Trophoblast cell (in vitro differentiated cells and primary cell): ENCODE results near the gene ZSCAN21.

Experiments used
- DNase-seq, 2 donors: peaks; one replicate each; pipeline ENCODE4 v3.0.0-alpha.2; 2016
- H2AFZ ChIP-seq: 2 replicates; pipeline ENCODE4 v1.6.1; 2013; ENCODE audit warnings: low read length, moderate library complexity, mild to moderate bottlenecking; ENCODE audit not compliant: insufficient read depth, poor library complexity
- H2AK5ac ChIP-seq: 2 replicates; pipeline ENCODE4 v1.6.1; 2013; ENCODE audit warnings: mild to moderate bottlenecking, low read length
- H2BK120ac ChIP-seq: 2 replicates; pipeline ENCODE4 v1.6.1; 2013; ENCODE audit warnings: low read length, mild to moderate bottlenecking, moderate library complexity; ENCODE audit not compliant: insufficient read depth, poor library complexity
- H2BK12ac ChIP-seq: 2 replicates; pipeline ENCODE4 v1.6.1; 2013; ENCODE audit warnings: mild to moderate bottlenecking, low read length, moderate library complexity
- H2BK5ac ChIP-seq: 2 replicates; pipeline ENCODE4 v1.6.1; 2013; ENCODE audit warnings: low read length, low read depth, moderate library complexity, mild to moderate bottlenecking; ENCODE audit not compliant: poor library complexity
- H3K14ac ChIP-seq: 2 replicates; pipeline ENCODE4 v1.6.1; 2013; ENCODE audit warnings: mild to moderate bottlenecking, low read length
- H3K18ac ChIP-seq: 2 replicates; pipeline ENCODE4 v1.6.1; 2013; ENCODE audit warnings: mild to moderate bottlenecking, low read length
- H3K23ac ChIP-seq: 2 replicates; pipeline ENCODE4 v1.6.1; 2013; ENCODE audit warnings: low read length
- H3K27ac ChIP-seq: 2 replicates; pipeline ENCODE4 v1.5.1; 2013; ENCODE audit warnings: low read depth, mild to moderate bottlenecking, inconsistent platforms, low read length, moderate library complexity
- H3K27me3 ChIP-seq: 2 replicates; pipeline ENCODE4 v1.6.1; 2013; ENCODE audit warnings: inconsistent platforms, mild to moderate bottlenecking, low read length, moderate library complexity; ENCODE audit not compliant: insufficient read depth
- H3K36me3 ChIP-seq, 2 experiments: 1 replicate in 1 of 2; 2 replicates in 1 of 2; pipeline ENCODE4 v1.6.1; 2013; ENCODE audit warnings: low read length in 2 of 2, mild to moderate bottlenecking in 2 of 2, moderate library complexity in 1 of 2; ENCODE audit not compliant: insufficient read depth in 2 of 2, control insufficient read depth in 1 of 2
- H3K4ac ChIP-seq: 2 replicates; pipeline ENCODE4 v1.6.1; 2013; ENCODE audit warnings: low read depth, mild to moderate bottlenecking, low read length, moderate library complexity
- H3K4me1 ChIP-seq, 2 experiments: 1 replicate in 1 of 2; 2 replicates in 1 of 2; pipeline ENCODE4 v1.6.1; 2013; ENCODE audit warnings: low read length in 2 of 2, mild to moderate bottlenecking in 2 of 2, moderate library complexity in 1 of 2; ENCODE audit not compliant: insufficient read depth in 2 of 2, control insufficient read depth in 1 of 2
- H3K4me2 ChIP-seq: 2 replicates; pipeline ENCODE4 v1.6.1; 2013; ENCODE audit warnings: inconsistent platforms, mild to moderate bottlenecking, low read length, moderate library complexity
- H3K4me3 ChIP-seq: 2 replicates; pipeline ENCODE4 v1.5.1; 2013; ENCODE audit warnings: mild to moderate bottlenecking, low read depth, low read length, inconsistent platforms
- H3K79me1 ChIP-seq: one replicate; pipeline ENCODE4 v1.6.1; 2013; ENCODE audit warnings: low read length
- H3K79me2 ChIP-seq: 2 replicates; pipeline ENCODE4 v1.6.1; 2013; ENCODE audit warnings: low read length, mild to moderate bottlenecking; ENCODE audit not compliant: control insufficient read depth, insufficient read depth, poor library complexity
- H3K9ac ChIP-seq: 2 replicates; pipeline ENCODE4 v1.6.1; 2013; ENCODE audit warnings: mild to moderate bottlenecking, low read length
- H3K9me3 ChIP-seq: 2 replicates; pipeline ENCODE4 v1.6.1; 2013; ENCODE audit warnings: low read depth, mild to moderate bottlenecking, control low read depth, inconsistent platforms, low read length; ENCODE audit not compliant: insufficient read depth
- H4K12ac ChIP-seq: 2 replicates; pipeline ENCODE4 v1.6.1; 2013; ENCODE audit warnings: low read depth, mild to moderate bottlenecking, low read length, moderate library complexity
- H4K8ac ChIP-seq: 2 replicates; pipeline ENCODE4 v1.6.1; 2013; ENCODE audit warnings: low read depth, mild to moderate bottlenecking, low read length, moderate library complexity
- H4K91ac ChIP-seq: one replicate; pipeline ENCODE4 v1.6.1; 2013; ENCODE audit warnings: low read depth, mild to moderate bottlenecking, low read length, moderate library complexity
- WGBS: extraction: QIAGEN DNeasy Blood & Tissue Kit; methylation state at CpG from one replicate; pipeline ENCODE4 v1.1.7; 2013; ENCODE audit warnings: missing lambda C conversion rate; ENCODE audit not compliant: insufficient read length, insufficient coverage; ENCODE audit errors: extremely low coverage; 5-methylcytosine and 5-hydroxymethylcytosine counted together

The ZSCAN21 gene

GRCh38 chr7:100074841-100075240 is 25.3 kb downstream of the ZSCAN21 start:
- H3K4me2 ChIP-seq, result no peak overlapping the region
- no peak overlapping the region for H3K4me3 ChIP-seq

GRCh38 chr7:100075418-100075817 is 25.8 kb downstream of the ZSCAN21 start:
- Histone ChIP-seq H3K36me3 (peaks cover 73 to 81% of the 10 kb centered on the region in 2 experiments), H3K27me3 (no peaks in the 10 kb centered on the region), H3K9me3 (peaks cover 33% of the 10 kb centered on the region), H2BK12ac (no peak overlapping the region), H4K12ac (no peak overlapping the region), H3K18ac (peak overlapping the region; percentile 74), H2AFZ (no peak overlapping the region), H3K9ac (no peak overlapping the region), H2BK120ac (no peak overlapping the region), H2BK5ac (no peak overlapping the region), H4K8ac (no peak overlapping the region), H3K4ac (no peak overlapping the region), H3K4me2 (no peak overlapping the region), H3K23ac (no peak overlapping the region), H3K79me2 (peaks cover 7% of the 10 kb centered on the region), H2AK5ac (no peak overlapping the region), H3K14ac (no peak overlapping the region), H3K79me1 (no peaks in the 10 kb centered on the region), H4K91ac (no peak overlapping the region), H3K4me1 (peaks cover 1 to 4% of the 10 kb centered on the region in 2 experiments), H3K27ac (no peak overlapping the region), H3K4me3 (no peak overlapping the region)
- DNase-seq, result no peak
- WGBS, result no CpG with 5 or more reads among the region's 6 CpGs

More at GRCh38 chr7:100074841-100075240, 25.3 kb downstream of the ZSCAN21 start:
- peaks cover 78 to 86% of the 10 kb centered on the region in 2 experiments for H3K36me3 ChIP-seq
- no peak overlapping the region for H3K4ac ChIP-seq
- DNase-seq, result no peak
- H4K8ac ChIP-seq, result no peak overlapping the region
- WGBS, result no CpG with 5 or more reads among the region's 7 CpGs
- H2AK5ac ChIP-seq, result no peak overlapping the region
- H4K91ac ChIP-seq, result no peak overlapping the region
- no peak overlapping the region for H2BK5ac ChIP-seq
- H4K12ac ChIP-seq, result no peak overlapping the region
- H3K4me1 ChIP-seq, result no peaks in the 10 kb centered on the region
- H3K27ac ChIP-seq, result no peak overlapping the region
- H2BK120ac ChIP-seq, result no peak overlapping the region
- peaks cover 36% of the 10 kb centered on the region for H3K9me3 ChIP-seq
- no peaks in the 10 kb centered on the region for H3K27me3 ChIP-seq
- H3K79me1 ChIP-seq, result no peaks in the 10 kb centered on the region
- H2AFZ ChIP-seq, result no peak overlapping the region
- H2BK12ac ChIP-seq, result no peak overlapping the region
- H3K14ac ChIP-seq, result no peak overlapping the region
- H3K23ac ChIP-seq, result no peak overlapping the region
- peaks cover 4% of the 10 kb centered on the region for H3K79me2 ChIP-seq
- no peak overlapping the region for H3K18ac ChIP-seq
- H3K9ac ChIP-seq, result no peak overlapping the region

- DNase-seq, result no peak
- H2AK5ac ChIP-seq, result no peak overlapping the region
- H3K9me3 ChIP-seq, result peaks cover 18% of the 10 kb centered on the region
- peaks cover 15% of the 10 kb centered on the region for H3K79me2 ChIP-seq
- no peak overlapping the region for H3K9ac ChIP-seq
- H3K79me1 ChIP-seq, result peaks cover 6% of the 10 kb centered on the region
- H3K23ac ChIP-seq, result no peak overlapping the region
- H2AFZ ChIP-seq, result no peak overlapping the region
- no peak overlapping the region for H2BK120ac ChIP-seq
- H3K4me2 ChIP-seq, result no peak overlapping the region
- H4K91ac ChIP-seq, result no peak overlapping the region
- H4K8ac ChIP-seq, result no peak overlapping the region
- H3K4me3 ChIP-seq, result no peak overlapping the region
- no peak overlapping the region for H3K14ac ChIP-seq
- H3K36me3 ChIP-seq, result peaks cover 60 to 63% of the 10 kb centered on the region in 2 experiments
- peaks cover 2 to 4% of the 10 kb centered on the region in 2 experiments for H3K4me1 ChIP-seq
- no peak overlapping the region for H2BK12ac ChIP-seq
- H3K27ac ChIP-seq, result no peak overlapping the region
- no peaks in the 10 kb centered on the region for H3K27me3 ChIP-seq
- H3K4ac ChIP-seq, result no peak overlapping the region
- no peak overlapping the region for H3K18ac ChIP-seq
- H2BK5ac ChIP-seq, result no peak overlapping the region
- WGBS, result no CpG with 5 or more reads among the region's 4 CpGs
- no peak overlapping the region for H4K12ac ChIP-seq
Measured at GRCh38 chr7:100077205-100077604, 27.6 kb downstream of the ZSCAN21 start.

GRCh38 chr7:100079024-100079560 is 29.5 kb downstream of the ZSCAN21 start:
- H3K9ac ChIP-seq, result no peak overlapping the region
- no peak overlapping the region for H3K4me3 ChIP-seq
- DNase-seq, result no peak
- no peak overlapping the region for H3K18ac ChIP-seq
- peaks cover 6% of the 10 kb centered on the region for H3K9me3 ChIP-seq
- H3K79me1 ChIP-seq, result peaks cover 6% of the 10 kb centered on the region
- H2BK12ac ChIP-seq, result no peak overlapping the region
- peak overlapping the region; percentile 74 for H3K4ac ChIP-seq
- no peak overlapping the region for H3K4me2 ChIP-seq
- no CpG with 5 or more reads among the region's 7 CpGs for WGBS
- peaks cover 42 to 44% of the 10 kb centered on the region in 2 experiments for H3K36me3 ChIP-seq
- peaks cover 2 to 4% of the 10 kb centered on the region in 2 experiments for H3K4me1 ChIP-seq
- peaks cover 15% of the 10 kb centered on the region for H3K79me2 ChIP-seq
- H2AFZ ChIP-seq, result no peak overlapping the region
- H4K91ac ChIP-seq, result no peak overlapping the region
- H4K8ac ChIP-seq, result no peak overlapping the region
- no peak overlapping the region for H3K23ac ChIP-seq
- no peak overlapping the region for H3K14ac ChIP-seq
- no peak overlapping the region for H2BK5ac ChIP-seq
- no peak overlapping the region for H2AK5ac ChIP-seq
- H2BK120ac ChIP-seq, result no peak overlapping the region
- H4K12ac ChIP-seq, result no peak overlapping the region
- H3K27ac ChIP-seq, result no peak overlapping the region
- H3K27me3 ChIP-seq, result no peaks in the 10 kb centered on the region
